ENCODE data around the gene DIO1. TPM values are rescaled to one million over a fixed set of nuclear protein-coding genes. Genes with fewer than 3 reads are reported as not detected.

The DIO1 gene
- total RNA-seq, 1 experiment from 2014 or later: not detected

GRCh38 chr1:53957194-53957818 is 63.3 kb downstream of the DIO1 start:
- CTCF ChIA-PET: interaction anchor here (0.9 to 4.1 kb wide), 5 partner anchors 7 to 99 kb away, joined by 3 to 70 read pairs (median 21); partner anchors contain the start of genes IFT25 and LRRC42
- Mint-ChIP-seq H3K36me3 (peaks cover 43% of the 10 kb centered on the region), H3K27ac (peak overlapping the region; percentile 42), H3K9me3 (no peaks in the 10 kb centered on the region), H3K27me3 (ENCODE audit: low read depth) (no peaks in the 10 kb centered on the region), H3K4me1 (peaks cover 17% of the 10 kb centered on the region), H3K4me3 (no peak overlapping the region)
- ATAC-seq (peak; percentile 72), DNase-seq (ENCODE audit: low spot score) (no peak)
- no peak for TF ChIP-seq ZNF396 (CRISPR knock-in tag; IDR thresholded peaks at IDR 0.05; ENCODE audit: borderline replicate concordance)
- TF ChIP-seq ELF4 (CRISPR knock-in tag; IDR thresholded peaks at IDR 0.05; ENCODE audit: low read depth): no peak
- TF ChIP-seq SMAD4 (CRISPR knock-in tag; IDR thresholded peaks at IDR 0.05): no peak
- no peak for TF ChIP-seq KAT7 (CRISPR knock-in tag; IDR thresholded peaks at IDR 0.05; ENCODE audit: borderline replicate concordance)
- TF ChIP-seq CBFB (CRISPR knock-in tag; IDR thresholded peaks at IDR 0.05; ENCODE audit: low read depth): no peak
- TF ChIP-seq, protein P1, sequence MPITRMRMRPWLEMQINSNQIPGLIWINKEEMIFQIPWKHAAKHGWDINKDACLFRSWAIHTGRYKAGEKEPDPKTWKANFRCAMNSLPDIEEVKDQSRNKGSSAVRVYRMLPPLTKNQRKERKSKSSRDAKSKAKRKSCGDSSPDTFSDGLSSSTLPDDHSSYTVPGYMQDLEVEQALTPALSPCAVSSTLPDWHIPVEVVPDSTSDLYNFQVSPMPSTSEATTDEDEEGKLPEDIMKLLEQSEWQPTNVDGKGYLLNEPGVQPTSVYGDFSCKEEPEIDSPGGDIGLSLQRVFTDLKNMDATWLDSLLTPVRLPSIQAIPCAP (CRISPR knock-in tag; IDR thresholded peaks at IDR 0.05): no peak
- TF ChIP-seq USF1 (CRISPR knock-in tag; IDR thresholded peaks at IDR 0.05): no peak
- TF ChIP-seq SMAD3 (CRISPR knock-in tag; IDR thresholded peaks at IDR 0.05; ENCODE audit: borderline replicate concordance): no peak
- no peak for TF ChIP-seq JAZF1 (CRISPR knock-in tag; IDR thresholded peaks at IDR 0.05)
- TF ChIP-seq PRRX2 (CRISPR knock-in tag; IDR thresholded peaks at IDR 0.05): no peak
- TF ChIP-seq E2F4 (CRISPR knock-in tag; IDR thresholded peaks at IDR 0.05; ENCODE audit: borderline replicate concordance, low read depth): no peak
- TF ChIP-seq, protein P2, sequence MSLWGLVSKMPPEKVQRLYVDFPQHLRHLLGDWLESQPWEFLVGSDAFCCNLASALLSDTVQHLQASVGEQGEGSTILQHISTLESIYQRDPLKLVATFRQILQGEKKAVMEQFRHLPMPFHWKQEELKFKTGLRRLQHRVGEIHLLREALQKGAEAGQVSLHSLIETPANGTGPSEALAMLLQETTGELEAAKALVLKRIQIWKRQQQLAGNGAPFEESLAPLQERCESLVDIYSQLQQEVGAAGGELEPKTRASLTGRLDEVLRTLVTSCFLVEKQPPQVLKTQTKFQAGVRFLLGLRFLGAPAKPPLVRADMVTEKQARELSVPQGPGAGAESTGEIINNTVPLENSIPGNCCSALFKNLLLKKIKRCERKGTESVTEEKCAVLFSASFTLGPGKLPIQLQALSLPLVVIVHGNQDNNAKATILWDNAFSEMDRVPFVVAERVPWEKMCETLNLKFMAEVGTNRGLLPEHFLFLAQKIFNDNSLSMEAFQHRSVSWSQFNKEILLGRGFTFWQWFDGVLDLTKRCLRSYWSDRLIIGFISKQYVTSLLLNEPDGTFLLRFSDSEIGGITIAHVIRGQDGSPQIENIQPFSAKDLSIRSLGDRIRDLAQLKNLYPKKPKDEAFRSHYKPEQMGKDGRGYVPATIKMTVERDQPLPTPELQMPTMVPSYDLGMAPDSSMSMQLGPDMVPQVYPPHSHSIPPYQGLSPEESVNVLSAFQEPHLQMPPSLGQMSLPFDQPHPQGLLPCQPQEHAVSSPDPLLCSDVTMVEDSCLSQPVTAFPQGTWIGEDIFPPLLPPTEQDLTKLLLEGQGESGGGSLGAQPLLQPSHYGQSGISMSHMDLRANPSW (CRISPR knock-in tag; conservative IDR thresholded peaks at IDR 0.05; ENCODE audit: low read depth): no peak
- no peak for TF ChIP-seq GRHL2 (CRISPR knock-in tag; IDR thresholded peaks at IDR 0.05; ENCODE audit: insufficient replicate concordance, severe bottlenecking)
- POLR2A ChIA-PET: interaction anchor here (0.5 kb wide), 1 partner anchor 10 kb away, joined by 4 read pairs; no protein-coding TSS in a partner anchor

DNA sequence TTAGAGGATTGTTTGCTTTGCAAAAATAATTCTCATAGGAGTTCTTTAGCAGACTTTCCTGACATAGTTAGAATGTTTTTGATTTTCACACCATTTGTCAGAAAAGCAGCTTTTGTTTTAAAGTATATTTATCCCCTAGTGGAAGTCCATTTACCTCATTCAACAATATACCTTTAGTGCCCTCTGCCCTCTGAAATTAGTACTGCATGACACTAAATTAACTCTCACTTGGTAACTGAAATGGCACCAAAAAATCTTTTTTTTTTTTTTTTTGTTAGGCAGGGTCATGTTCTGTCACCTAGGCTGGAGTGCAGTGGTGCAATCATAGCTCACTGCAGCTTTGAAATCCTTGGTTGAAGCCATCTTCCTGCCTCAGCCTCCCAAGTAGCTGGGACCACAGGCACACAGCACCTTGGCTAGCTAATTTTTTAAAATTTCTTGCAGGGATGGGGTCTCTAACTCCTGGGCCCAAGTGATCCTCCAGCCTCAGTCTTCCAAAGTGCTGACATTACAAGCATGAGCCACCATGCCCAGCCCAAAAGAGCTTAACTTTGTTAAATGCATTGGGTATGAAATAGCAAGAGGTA is 65.8 kb downstream of the DIO1 start:
- ATAC-seq (no peak), DNase-seq (ENCODE audit: low spot score) (no peak)
- peaks cover 36% of the 10 kb centered on the region for H3K36me3 Mint-ChIP-seq
- H3K9me3 Mint-ChIP-seq: no peaks in the 10 kb centered on the region
- ChIA-PET POLR2A (interaction anchor here (0.7 to 1.5 kb wide), 5 partner anchors 93 to 556 kb away, joined by 3 to 7 read pairs (median 4); no protein-coding TSS in a partner anchor), CTCF (interaction anchor here (0.7 to 4.1 kb wide), 33 partner anchors 10 to 619 kb away, joined by 3 to 70 read pairs (median 4); partner anchors contain the start of genes IFT25 and LRRC42)
- no peaks in the 10 kb centered on the region for H3K27me3 Mint-ChIP-seq (ENCODE audit: low read depth)
- H3K4me3 Mint-ChIP-seq: no peak overlapping the region
- H3K4me1 Mint-ChIP-seq: peaks cover 24% of the 10 kb centered on the region
- H3K27ac Mint-ChIP-seq: no peak overlapping the region
- TF ChIP-seq ATF1 (CRISPR knock-in tag; IDR thresholded peaks at IDR 0.05): no peak
- TF ChIP-seq CTCF (IDR thresholded peaks at IDR 0.05): peak; percentile 38; the same call in 1 of the 2 replicates

Other genes with a start within 250 kb of the DIO1 start
- 0.18 to 0.24 TPM (median 0.18 TPM) in 3 replicates for gene GLIS1, start 155.0 kb upstream of the DIO1 start, total RNA-seq (2021)
- 52.4 to 61.2 TPM (median 54.2 TPM) in 3 replicates for gene NDC1, start 55.9 kb upstream of the DIO1 start, total RNA-seq (2021)
- 21.9 to 28.6 TPM (median 25.9 TPM) in 3 replicates for gene YIPF1, start 4.4 kb upstream of the DIO1 start, total RNA-seq (2021)
- gene IFT25, start 51.5 kb downstream of the DIO1 start, total RNA-seq (2021): 22.6 to 27.9 TPM (median 26.3 TPM) in 3 replicates
- 38.1 to 39.1 TPM (median 38.6 TPM) in 3 replicates for gene LRRC42, start 52.2 kb downstream of the DIO1 start, total RNA-seq (2021)
- 0.09 to 0.16 TPM in 2 of 3 replicates, not detected in the other for gene LDLRAD1, start 124.0 kb downstream of the DIO1 start, total RNA-seq (2021)
- 122 to 133 TPM (median 128 TPM) in 3 replicates for gene TMEM59, start 159.0 kb downstream of the DIO1 start, total RNA-seq (2021)
- 4.7 to 6.9 TPM (median 6.3 TPM) in 3 replicates for gene TCEANC2, start 159.4 kb downstream of the DIO1 start, total RNA-seq (2021)